GM12874 (cell line): ENCODE measurements around the gene PTCD3.

ENCODE experiments used
- CTCF ChIP-seq: IDR thresholded peaks from 2 replicates; pipeline ENCODE4 v1.5.1; 2011; ENCODE audit warnings: low read depth, mild to moderate bottlenecking, control low read depth, low read length, moderate library complexity; ENCODE audit not compliant: insufficient read depth

The PTCD3 gene

GRCh38 chr2:86118130-86118529 lies 12.1 kb downstream of the PTCD3 start:
- TF ChIP-seq CTCF, result no peak

GRCh38 chr2:86123328-86123925 lies 17.4 kb downstream of the PTCD3 start:
- TF ChIP-seq CTCF, result no peak

GRCh38 chr2:86124683-86125082 lies 18.6 kb downstream of the PTCD3 start:
- no peak for TF ChIP-seq CTCF

- no peak for TF ChIP-seq CTCF
Observed at GRCh38 chr2:86134709-86135108, 28.7 kb downstream of the PTCD3 start.

GRCh38 chr2:86135653-86136052 lies 29.6 kb downstream of the PTCD3 start:
- no peak for TF ChIP-seq CTCF

- TF ChIP-seq CTCF, result no peak
Observed at GRCh38 chr2:86136141-86136540, 30.1 kb downstream of the PTCD3 start.

- TF ChIP-seq CTCF, result no peak
Observed at GRCh38 chr2:86138736-86139625, 32.9 kb downstream of the PTCD3 start.
